ENCODE measurements around the gene TMEM9.

Gene TMEM9

GRCh38 chr1:201146626-201147390 is 7.5 kb downstream of the TMEM9 start:
- H3K4me3 ChIP-seq (ENCODE audit: low read depth, low read length): no peak overlapping the region

DNA sequence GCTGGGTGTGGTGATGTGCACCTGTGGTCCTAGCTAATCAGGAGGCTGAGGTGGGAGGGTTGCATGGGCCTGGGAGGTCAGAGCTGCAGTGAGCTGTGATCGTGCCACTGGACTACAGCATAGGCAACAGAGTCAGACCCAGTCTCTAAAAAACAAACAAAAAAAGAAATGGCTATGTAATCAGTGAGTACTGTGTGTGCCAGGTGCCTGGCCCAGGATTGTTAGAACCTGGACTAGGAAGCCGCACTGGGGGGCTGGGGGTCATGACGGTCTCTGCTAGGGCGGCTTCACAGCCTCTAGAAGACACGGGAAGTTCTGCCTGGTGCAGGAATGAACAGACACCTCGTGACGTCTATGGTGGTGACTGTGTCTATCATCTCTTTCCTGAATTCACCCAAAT is 8.5 kb downstream of the TMEM9 start:
- no peak for DNase-seq (ENCODE audit: low read depth)
- TF ChIP-seq CTCF (IDR thresholded peaks at IDR 0.05; ENCODE audit: low read depth, low read length, missing control alignments): no peak
- H3K4me3 ChIP-seq (ENCODE audit: low read depth, low read length): no peak overlapping the region

More at GRCh38 chr1:201146626-201147390, 7.5 kb downstream of the TMEM9 start:
- no peak for DNase-seq (ENCODE audit: low read depth)
- no peak for TF ChIP-seq CTCF (IDR thresholded peaks at IDR 0.05; ENCODE audit: low read depth, low read length, missing control alignments)

DNA sequence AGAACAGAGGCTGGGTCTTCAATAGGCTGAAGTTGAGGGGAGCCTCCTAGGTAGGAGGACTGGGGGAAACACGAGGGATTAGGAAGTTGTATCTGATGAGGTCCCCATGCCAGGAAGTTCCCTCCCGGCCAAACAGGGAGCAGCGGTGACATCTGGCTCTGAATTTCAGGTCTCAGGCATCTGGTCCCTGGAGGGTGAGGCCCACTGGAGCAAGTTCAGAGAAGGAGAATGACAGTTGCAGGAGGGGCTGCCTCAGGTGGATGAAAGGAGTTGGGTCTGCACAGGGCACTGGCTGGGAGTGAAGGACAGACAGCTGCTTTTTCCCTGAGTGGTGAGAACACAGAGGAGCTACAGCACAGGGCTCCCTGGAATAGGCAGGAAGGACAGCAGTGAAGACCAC is 9.1 kb downstream of the TMEM9 start:
- H3K4me3 ChIP-seq (ENCODE audit: low read depth, low read length): no peak overlapping the region
- DNase-seq (ENCODE audit: low read depth): no peak
- TF ChIP-seq CTCF (IDR thresholded peaks at IDR 0.05; ENCODE audit: low read depth, low read length, missing control alignments): no peak

DNA sequence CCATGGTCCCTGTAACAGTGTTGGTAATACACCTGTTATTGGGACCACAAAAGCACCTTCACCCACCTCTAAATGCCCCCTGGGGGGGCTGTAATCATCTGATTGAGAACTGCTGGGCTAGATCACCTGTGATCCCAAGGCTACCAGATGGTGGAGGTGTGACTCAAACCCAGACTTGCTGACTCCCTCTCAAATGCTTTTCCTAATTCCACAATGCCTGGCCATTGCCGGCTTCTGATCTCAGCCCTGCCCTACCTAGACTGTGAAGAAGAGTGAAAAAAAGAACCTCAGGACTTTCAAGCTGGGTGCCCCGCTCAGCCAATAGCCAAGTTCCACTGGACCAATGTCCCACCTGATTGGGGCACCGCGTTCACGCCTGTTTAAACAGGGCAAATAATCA is 9.6 kb downstream of the TMEM9 start:
- no peak for TF ChIP-seq CTCF (IDR thresholded peaks at IDR 0.05; ENCODE audit: low read depth, low read length, missing control alignments)
- DNase-seq (ENCODE audit: low read depth): no peak
- H3K4me3 ChIP-seq (ENCODE audit: low read depth, low read length): no peak overlapping the region

DNA sequence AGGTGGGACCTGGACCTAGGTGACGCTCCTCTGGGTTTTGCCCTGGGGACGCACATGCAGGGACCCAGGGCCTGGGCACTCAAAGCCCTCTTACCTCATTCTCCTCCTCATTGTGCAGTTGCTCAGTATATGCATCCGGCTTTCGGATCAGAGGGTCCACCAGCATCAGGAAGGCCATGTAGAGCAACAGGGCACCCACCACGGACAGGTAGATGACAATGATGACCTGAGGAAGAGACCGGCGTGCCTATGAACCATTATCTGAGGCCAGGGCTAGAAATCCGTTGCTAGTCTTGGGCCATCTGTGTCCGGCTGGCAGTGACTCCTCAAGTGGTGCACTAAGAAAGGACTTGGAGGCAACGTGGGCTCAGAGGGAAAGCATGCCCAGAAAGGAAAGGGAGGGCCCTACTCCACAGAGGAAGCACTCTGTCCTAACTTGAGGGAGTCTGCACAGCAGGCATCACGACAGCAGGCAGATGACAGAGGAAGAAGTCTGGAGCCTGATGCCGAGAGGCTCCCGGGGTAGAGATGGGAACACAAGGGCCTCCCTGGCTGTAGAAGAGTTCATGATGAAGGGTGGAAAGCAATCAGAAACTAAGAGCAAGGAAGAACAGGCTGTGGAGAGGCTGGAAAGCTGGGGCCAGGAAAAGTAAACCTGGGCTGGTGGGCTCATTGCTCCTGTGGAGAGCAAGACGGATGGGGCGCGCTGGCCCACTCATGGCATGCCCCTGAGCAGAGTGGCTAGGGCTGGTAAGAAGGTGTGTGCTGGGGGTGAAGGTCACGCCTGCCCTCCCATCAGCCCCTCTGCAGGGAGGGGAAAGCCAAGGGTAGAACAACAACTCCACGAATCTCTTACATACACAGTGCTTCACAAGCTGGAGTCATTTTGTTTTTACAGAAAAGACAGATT is 10.3 kb downstream of the TMEM9 start:
- no peak overlapping the region for H3K4me3 ChIP-seq (ENCODE audit: low read depth, low read length)
- TF ChIP-seq CTCF (IDR thresholded peaks at IDR 0.05; ENCODE audit: low read depth, low read length, missing control alignments): no peak
- DNase-seq (ENCODE audit: low read depth): no peak

GRCh38 chr1:201142849-201143725 is 11.2 kb downstream of the TMEM9 start:
- H3K4me3 ChIP-seq (ENCODE audit: low read depth, low read length): no peak overlapping the region
- no peak for TF ChIP-seq CTCF (IDR thresholded peaks at IDR 0.05; ENCODE audit: low read depth, low read length, missing control alignments)
- no peak for DNase-seq (ENCODE audit: low read depth)

All from GM12864 (cell line).